HCT116 (cell line): Measurements from ENCODE around the gene FER.

Experiments
- CTCF ChIP-seq, 3 experiments: fragments of 200-600 bp in 1 of 3; sonication (generic) in 1 of 3; IDR thresholded peaks in 2 of 3; conservative IDR thresholded peaks in 1 of 3; 2 replicates each; pipeline ENCODE4 v1.5.1; 2012 to 2017; ENCODE audit warnings: low read depth in 2 of 3, low read length in 2 of 3, antibody characterized with exemption in 1 of 3, borderline replicate concordance in 1 of 3, control low read depth in 1 of 3, mild to moderate bottlenecking in 1 of 3, mixed read lengths in 1 of 3, mixed run types in 1 of 3, moderate library complexity in 1 of 3; ENCODE audit not compliant: insufficient read depth in 1 of 3
- EGR1 ChIP-seq: IDR thresholded peaks from 2 replicates; pipeline ENCODE4 v1.6.1; 2012; ENCODE audit warnings: low read depth
- EZH2 ChIP-seq: fragments of 200-600 bp; sonication (generic); IDR thresholded peaks from 2 replicates; pipeline ENCODE4 v1.6.1; 2017; ENCODE audit warnings: antibody characterized with exemption, mixed run types
- EZH2phosphoT487 ChIP-seq: fragments of 200-600 bp; IDR thresholded peaks from 2 replicates; pipeline ENCODE4 v1.6.1; 2018; ENCODE audit warnings: antibody characterized with exemption, borderline replicate concordance
- MAX ChIP-seq: IDR thresholded peaks from 2 replicates; pipeline ENCODE4 v1.6.1; 2012
- POLR2A ChIP-seq: IDR thresholded peaks from 2 replicates; pipeline ENCODE4 v1.7.0; 2011; ENCODE audit warnings: borderline replicate concordance; ENCODE audit not compliant: insufficient read depth, insufficient read length; ENCODE audit errors: extremely low read depth
- POLR2AphosphoS5 ChIP-seq: IDR thresholded peaks from 2 replicates; pipeline ENCODE4 v1.6.1; 2011; ENCODE audit warnings: mild to moderate bottlenecking, low read depth, low read length, moderate library complexity
- RAD21 ChIP-seq: IDR thresholded peaks from 2 replicates; pipeline ENCODE4 v1.6.1; 2012; ENCODE audit warnings: low read depth, mild to moderate bottlenecking
- SP1 ChIP-seq: IDR thresholded peaks from 2 replicates; pipeline ENCODE4 v1.6.1; 2012; ENCODE audit warnings: low read depth
- TCF7L2 ChIP-seq: IDR thresholded peaks from 2 replicates; pipeline ENCODE4 v1.7.0; 2011; ENCODE audit warnings: borderline replicate concordance, inconsistent platforms; ENCODE audit not compliant: insufficient read depth, insufficient read length; ENCODE audit errors: extremely low read depth
- YY1 ChIP-seq: IDR thresholded peaks from 2 replicates; pipeline ENCODE4 v1.6.1; 2011; ENCODE audit warnings: low read length, low read depth, moderate library complexity, mild to moderate bottlenecking; ENCODE audit not compliant: insufficient replicate concordance; ENCODE audit errors: extremely low read depth
- ZNF274 ChIP-seq: fragments of 200-500 bp; sonication (Bioruptor generic); IDR thresholded peaks from 2 replicates; pipeline ENCODE4 v1.6.1; 2014; ENCODE audit warnings: mild to moderate bottlenecking, low read depth, low read length, inconsistent platforms

- no peak for TF ChIP-seq SP1
- no peak for TF ChIP-seq MAX
- TF ChIP-seq POLR2AphosphoS5, result no peak
- no peak for TF ChIP-seq TCF7L2
- TF ChIP-seq CTCF (IDR thresholded peaks at IDR 0.05 in 2 of 3, conservative IDR thresholded peaks at IDR 0.05 in 1 of 3; ENCODE audit: borderline replicate concordance in 1 of 3, insufficient read depth in 1 of 3, low read depth in 2 of 3, low read length in 2 of 3), result no peak
- TF ChIP-seq EZH2, result no peak
- TF ChIP-seq RAD21, result no peak
- TF ChIP-seq EGR1, result no peak
- no peak for TF ChIP-seq EZH2phosphoT487
- TF ChIP-seq POLR2A, result no peak
- TF ChIP-seq YY1, result no peak
- no peak for TF ChIP-seq ZNF274
These were observed 10.8 kb upstream of the FER start for GRCh38 chr5:108736855-108737254.
